H9 (cell line): ENCODE results near the gene MBLAC1. TPM values are rescaled to one million over a fixed set of nuclear protein-coding genes. Genes with fewer than 3 reads are reported as not detected.

Experiments
- DNase-seq: peaks from one replicate; pipeline ENCODE4 v3.0.0-alpha.2; 2017
- H2AFZ ChIP-seq: one replicate; pipeline ENCODE4 v1.6.1; 2013; ENCODE audit warnings: mild to moderate bottlenecking, low read length, control low read depth, moderate library complexity
- H2AK5ac ChIP-seq: 2 replicates; pipeline ENCODE4 v1.6.1; 2013; ENCODE audit warnings: low read length, control low read depth, mixed read lengths; ENCODE audit not compliant: insufficient read length
- H2BK120ac ChIP-seq: one replicate; pipeline ENCODE4 v1.6.1; 2013; ENCODE audit warnings: low read depth, mild to moderate bottlenecking, low read length, control low read depth, inconsistent platforms; ENCODE audit not compliant: poor library complexity, severe bottlenecking
- H2BK12ac ChIP-seq: 2 replicates; pipeline ENCODE4 v1.6.1; 2013; ENCODE audit warnings: low read length, control low read depth, mixed read lengths, low read depth; ENCODE audit not compliant: insufficient read length
- H2BK15ac ChIP-seq: 2 replicates; pipeline ENCODE4 v1.6.1; 2013; ENCODE audit warnings: low read depth, low read length, control low read depth
- H2BK20ac ChIP-seq: one replicate; pipeline ENCODE4 v1.6.1; 2013; ENCODE audit warnings: low read depth, mild to moderate bottlenecking, low read length, control low read depth, inconsistent platforms; ENCODE audit not compliant: poor library complexity, severe bottlenecking
- H2BK5ac ChIP-seq: 2 replicates; pipeline ENCODE4 v1.6.1; 2013; ENCODE audit warnings: low read length, control low read depth, mixed read lengths; ENCODE audit not compliant: insufficient read length
- H3K14ac ChIP-seq: 2 replicates; pipeline ENCODE4 v1.6.1; 2013; ENCODE audit warnings: low read length, control low read depth; ENCODE audit not compliant: insufficient read depth
- H3K18ac ChIP-seq: 2 replicates; pipeline ENCODE4 v1.6.1; 2013; ENCODE audit warnings: low read depth, mild to moderate bottlenecking, mixed read lengths, low read length, control low read depth; ENCODE audit not compliant: insufficient read length
- H3K23ac ChIP-seq: 2 replicates; pipeline ENCODE4 v1.6.1; 2013; ENCODE audit warnings: low read length, control low read depth, mixed read lengths, low read depth; ENCODE audit not compliant: insufficient read length
- H3K23me2 ChIP-seq: 2 replicates; pipeline ENCODE4 v1.6.1; 2013; ENCODE audit warnings: low read depth, mild to moderate bottlenecking, mixed read lengths, low read length, control low read depth; ENCODE audit not compliant: insufficient read length, poor library complexity, severe bottlenecking
- H3K27ac ChIP-seq: 2 replicates; pipeline ENCODE4 v1.5.1; 2013; ENCODE audit warnings: low read length, control low read depth, mixed read lengths, low read depth; ENCODE audit not compliant: insufficient read length
- H3K27me3 ChIP-seq: 2 replicates; pipeline ENCODE4 v1.6.1; 2013; ENCODE audit warnings: low read length, control low read depth, inconsistent platforms; ENCODE audit not compliant: insufficient read depth
- H3K4ac ChIP-seq: 2 replicates; pipeline ENCODE4 v1.6.1; 2013; ENCODE audit warnings: low read depth, mild to moderate bottlenecking, control low read depth, inconsistent platforms, low read length, moderate library complexity
- H3K4me1 ChIP-seq: 2 replicates; pipeline ENCODE4 v1.6.1; 2013; ENCODE audit warnings: low read length, control low read depth, inconsistent platforms; ENCODE audit not compliant: insufficient read depth
- H3K4me2 ChIP-seq: 2 replicates; pipeline ENCODE4 v1.6.1; 2013; ENCODE audit warnings: low read length, control low read depth, mixed read lengths; ENCODE audit not compliant: insufficient read length, insufficient read depth
- H3K56ac ChIP-seq: 2 replicates; pipeline ENCODE4 v1.6.1; 2013; ENCODE audit warnings: low read depth, mild to moderate bottlenecking, mixed read lengths, low read length, control low read depth; ENCODE audit not compliant: insufficient read length
- H3K79me1 ChIP-seq: 2 replicates; pipeline ENCODE4 v1.6.1; 2013; ENCODE audit warnings: low read depth, mild to moderate bottlenecking, moderate library complexity, low read length, control low read depth, inconsistent platforms; ENCODE audit not compliant: insufficient read depth, poor library complexity, severe bottlenecking
- H3K79me2 ChIP-seq: 2 replicates; pipeline ENCODE4 v1.6.1; 2013; ENCODE audit warnings: low read length, control low read depth, inconsistent platforms; ENCODE audit not compliant: insufficient read depth
- H3K9ac ChIP-seq: 2 replicates; pipeline ENCODE4 v1.6.1; 2013; ENCODE audit warnings: low read length, control low read depth, mixed read lengths; ENCODE audit not compliant: insufficient read length; ENCODE audit errors: extremely low read depth
- H3K9me3 ChIP-seq: one replicate; pipeline ENCODE4 v1.6.1; 2013; ENCODE audit warnings: low read depth, low read length, inconsistent platforms; ENCODE audit not compliant: control insufficient read depth
- H3T11ph ChIP-seq: one replicate; pipeline ENCODE4 v1.6.1; 2013; ENCODE audit warnings: mild to moderate bottlenecking, low read length, control low read depth, inconsistent platforms
- H4K20me1 ChIP-seq: one replicate; pipeline ENCODE4 v1.6.1; 2013; ENCODE audit not compliant: control insufficient read depth, insufficient read length, insufficient read depth
- H4K5ac ChIP-seq: 2 replicates; pipeline ENCODE4 v1.6.1; 2013; ENCODE audit warnings: low read depth, mild to moderate bottlenecking, mixed read lengths, low read length, control low read depth; ENCODE audit not compliant: insufficient read length
- H4K8ac ChIP-seq: replicated peaks from 2 replicates; pipeline ENCODE4 v1.6.1; 2013; ENCODE audit warnings: low read length, control low read depth, mixed read lengths, low read depth; ENCODE audit not compliant: insufficient read length
- H4K91ac ChIP-seq: 2 replicates; pipeline ENCODE4 v1.6.1; 2013; ENCODE audit warnings: low read depth, mild to moderate bottlenecking, moderate library complexity, mixed read lengths, low read length, control low read depth; ENCODE audit not compliant: insufficient read length
- H3K27ac Mint-ChIP-seq, 3 experiments: 2 replicates in 2 of 3; 3 replicates in 1 of 3; pipeline ENCODE4 v1.8.0; 2020 to 2021; ENCODE audit warnings: mixed read lengths in 3 of 3, mild to moderate bottlenecking in 1 of 3, moderate library complexity in 1 of 3
- H3K27me3 Mint-ChIP-seq: 2 replicates; pipeline ENCODE4 v1.8.0; 2021; ENCODE audit warnings: low read depth, mild to moderate bottlenecking, moderate library complexity, mixed read lengths
- H3K36me3 Mint-ChIP-seq, 3 experiments: 2 replicates in 2 of 3; 3 replicates in 1 of 3; pipeline ENCODE4 v1.8.0; 2020 to 2021; ENCODE audit warnings: low read depth in 3 of 3, mixed read lengths in 3 of 3; ENCODE audit not compliant: insufficient read depth in 1 of 3
- H3K4me1 Mint-ChIP-seq, 2 experiments: 2 replicates each; pipeline ENCODE4 v1.8.0; 2020; ENCODE audit warnings: mixed read lengths in 2 of 2
- H3K4me3 Mint-ChIP-seq, 2 experiments: 2 replicates in 1 of 2; 3 replicates in 1 of 2; pipeline ENCODE4 v1.8.0; 2020 to 2021; ENCODE audit warnings: mild to moderate bottlenecking in 2 of 2, mixed read lengths in 2 of 2, moderate library complexity in 1 of 2
- H3K9me3 Mint-ChIP-seq, 2 experiments: 2 replicates in 1 of 2; 3 replicates in 1 of 2; pipeline ENCODE4 v1.8.0; 2020; ENCODE audit warnings: mild to moderate bottlenecking in 2 of 2, mixed read lengths in 2 of 2, moderate library complexity in 1 of 2
- CTCF ChIP-seq: fragments of 200-600 bp; sonication (generic); conservative IDR thresholded peaks from 3 replicates; pipeline ENCODE4 v1.8.0; 2021; ENCODE audit warnings: antibody characterized with exemption, mild to moderate bottlenecking
- WGBS: extraction: QIAGEN DNeasy Blood & Tissue Kit; methylation state at CpG from one replicate; pipeline ENCODE4 v1.1.7; 2013; ENCODE audit warnings: missing lambda C conversion rate, low lambda C conversion rate, mixed read lengths; ENCODE audit not compliant: insufficient read length; ENCODE audit errors: extremely low coverage; 5-methylcytosine and 5-hydroxymethylcytosine counted together
- total RNA-seq: library from RNA; stranded (reverse); gene quantifications from 2 replicates; pipeline ENCODE4 v1.2.1, GENCODE V29; 2021

Gene MBLAC1
- total RNA-seq, 1 experiment from 2014 or later = 1.9 TPM

DNA sequence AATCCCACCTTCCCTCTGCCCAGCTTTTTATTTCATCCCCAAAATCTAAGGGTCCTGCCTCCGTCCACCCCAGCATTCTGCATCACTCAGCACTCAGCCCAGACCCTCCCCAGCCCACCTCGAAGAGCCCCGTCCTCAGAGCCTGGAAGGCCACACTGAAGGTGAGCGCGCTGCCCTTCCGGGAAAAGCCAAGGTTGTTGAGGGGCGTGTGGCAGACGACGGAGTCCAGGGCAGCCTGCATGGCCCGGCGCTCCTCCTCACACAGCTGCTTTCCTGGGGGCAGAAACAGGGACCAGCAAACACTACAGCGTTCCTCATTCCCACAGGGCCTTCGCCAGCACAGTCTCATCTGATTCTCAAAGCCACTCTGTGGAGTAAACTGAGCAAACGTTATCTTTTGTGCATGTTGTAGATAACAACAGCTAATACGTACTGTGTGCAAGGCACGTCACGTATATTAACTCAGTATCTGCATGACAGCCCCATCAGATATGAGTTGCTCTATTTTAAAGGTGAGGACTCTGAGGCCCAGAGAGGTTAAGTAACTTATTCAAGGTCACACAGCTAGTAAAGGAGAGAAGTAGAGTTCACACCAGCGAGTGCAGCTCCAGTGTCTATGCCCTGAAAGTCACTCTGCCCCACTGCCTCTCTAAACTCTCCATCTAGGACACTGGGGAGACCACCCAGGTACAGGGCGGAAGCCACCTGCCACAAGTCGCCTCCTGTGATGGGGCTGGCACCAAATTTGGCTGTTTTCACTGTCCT lies 29.0 kb downstream of the MBLAC1 start:
- no peaks in the 10 kb centered on the region for H3K27me3 ChIP-seq
- peaks cover 17 to 28% of the 10 kb centered on the region in 2 experiments for H3K4me1 Mint-ChIP-seq
- H2AFZ ChIP-seq = no peak overlapping the region
- no peak overlapping the region for H3K23ac ChIP-seq
- no peaks in the 10 kb centered on the region for H3K9me3 ChIP-seq
- DNase-seq = no peak
- no peak overlapping the region for H4K8ac ChIP-seq
- H3K9ac ChIP-seq = no peak overlapping the region
- H3T11ph ChIP-seq = no peak overlapping the region
- no peaks in the 10 kb centered on the region for H3K79me2 ChIP-seq
- WGBS = no CpG with 5 or more reads among the region's 20 CpGs
- no peaks in the 10 kb centered on the region; the same call in 1 of the 2 replicates for H3K27me3 Mint-ChIP-seq
- H3K56ac ChIP-seq = no peak overlapping the region
- H2BK12ac ChIP-seq = no peak overlapping the region
- no peak overlapping the region for H4K5ac ChIP-seq
- H3K4me3 Mint-ChIP-seq = no peak overlapping the region; a peak in 1 of 5 replicates
- H3K14ac ChIP-seq = no peak overlapping the region
- H3K27ac Mint-ChIP-seq = no peak overlapping the region
- peaks cover 2% of the 10 kb centered on the region for H3K79me1 ChIP-seq
- H2BK120ac ChIP-seq = no peak overlapping the region
- H2BK5ac ChIP-seq = no peak overlapping the region
- no peak overlapping the region for H4K91ac ChIP-seq
- H3K4ac ChIP-seq = no peak overlapping the region
- H3K18ac ChIP-seq = no peak overlapping the region
- no peak for TF ChIP-seq CTCF
- H2AK5ac ChIP-seq = no peak overlapping the region
- H3K4me1 ChIP-seq = no peaks in the 10 kb centered on the region; the same call in 1 of the 2 replicates
- no peak overlapping the region for H2BK20ac ChIP-seq
- no peak overlapping the region for H2BK15ac ChIP-seq
- H3K23me2 ChIP-seq = peaks cover 10% of the 10 kb centered on the region
- H3K4me2 ChIP-seq = no peak overlapping the region
- no peaks in the 10 kb centered on the region for H4K20me1 ChIP-seq
- no peak overlapping the region for H3K27ac ChIP-seq
- peaks cover 21 to 58% (median 55%) of the 10 kb centered on the region in 3 experiments; a peak in 6 of 7 replicates for H3K36me3 Mint-ChIP-seq
- no peaks in the 10 kb centered on the region for H3K9me3 Mint-ChIP-seq
